Body of pancreas (tissue), 4 donors: ENCODE results near the gene MGLL. TPM values are rescaled to one million over a fixed set of nuclear protein-coding genes. Genes with fewer than 3 reads are reported as not detected.
"Not testable (repeated sequence)": the region's sequence is repeated elsewhere in the genome, so short reads cannot be mapped to it uniquely, and the experiment has no call there.

Experiments used
- ATAC-seq: fragments of 150-250 bp; one replicate; pipeline ENCODE4 v1.9.1; 2016
- DNase-seq, 4 donors: peaks; one replicate each; pipeline ENCODE4 v3.0.0-alpha.2; 2019
- H3K27ac ChIP-seq, 4 donors: fragments of 200-600 bp; sonication (generic); 1 replicate in 3 of 4; 2 replicates in 1 of 4; pipeline versions ENCODE4 v1.5.1 to v1.6.1; 2016 to 2019; ENCODE audit warnings: mild to moderate bottlenecking in 1 of 4, mixed read lengths in 1 of 4, moderate library complexity in 1 of 4
- H3K27me3 ChIP-seq, 2 donors: fragments of 200-600 bp; sonication (generic); one replicate each; pipeline ENCODE4 v1.6.0; 2016; ENCODE audit warnings: mild to moderate bottlenecking in 1 of 2
- H3K36me3 ChIP-seq, 2 donors: fragments of 200-600 bp; sonication (generic); replicated peaks in 1 of 2; 2 replicates each; pipeline ENCODE4 v1.5.1; 2016; ENCODE audit warnings: low read depth in 2 of 2; ENCODE audit not compliant: insufficient read depth in 1 of 2
- H3K4me1 ChIP-seq: fragments of 200-600 bp; sonication (generic); one replicate; pipeline ENCODE4 v1.6.0; 2016
- H3K4me3 ChIP-seq, 2 donors: fragments of 200-600 bp; sonication (generic); 1 replicate in 1 of 2; 2 replicates in 1 of 2; pipeline ENCODE4 v1.5.1; 2016 to 2019
- H3K9me3 ChIP-seq, 3 donors: fragments of 200-600 bp; sonication (generic); 1 replicate in 2 of 3; 2 replicates in 1 of 3; pipeline ENCODE4 v1.5.1; 2016
- POLR2A ChIP-seq, 3 donors: fragments of 450-650 bp; IDR thresholded peaks; one replicate each; pipeline ENCODE4 v1.6.1; 2016; ENCODE audit warnings: antibody characterized with exemption in 3 of 3, mild to moderate bottlenecking in 2 of 3
- WGBS, 2 donors: methylation state at CpG; one replicate each; pipeline ENCODE4 v1.1.5; 2017; 5-methylcytosine and 5-hydroxymethylcytosine counted together
- intact Hi-C: fragments of 100-400 bp; cut with DNase I; formaldehyde crosslinking; loops from one replicate; pipeline ENCODE4 v1.15.1; 2023
- total RNA-seq, 2 donors: library from RNA; depleted of rRNA; stranded (reverse); fragments of >200 nt; gene quantifications; one replicate each; pipeline ENCODE4 v1.1.0, GENCODE V29; 2016
- TF ChIP-seq, protein P1 (sequence below), 7 experiments: fragments of 450-650 bp in 4 of 7; fragments of 200-600 bp in 3 of 7; sonication (generic) in 3 of 7; IDR thresholded peaks; one replicate each; pipeline ENCODE4 v1.5.1; 2016 to 2019; ENCODE audit warnings: antibody characterized with exemption in 7 of 7

Gene MGLL
- total RNA-seq, 2 donors from 2014 or later = 14.8 to 20.2 TPM

DNA sequence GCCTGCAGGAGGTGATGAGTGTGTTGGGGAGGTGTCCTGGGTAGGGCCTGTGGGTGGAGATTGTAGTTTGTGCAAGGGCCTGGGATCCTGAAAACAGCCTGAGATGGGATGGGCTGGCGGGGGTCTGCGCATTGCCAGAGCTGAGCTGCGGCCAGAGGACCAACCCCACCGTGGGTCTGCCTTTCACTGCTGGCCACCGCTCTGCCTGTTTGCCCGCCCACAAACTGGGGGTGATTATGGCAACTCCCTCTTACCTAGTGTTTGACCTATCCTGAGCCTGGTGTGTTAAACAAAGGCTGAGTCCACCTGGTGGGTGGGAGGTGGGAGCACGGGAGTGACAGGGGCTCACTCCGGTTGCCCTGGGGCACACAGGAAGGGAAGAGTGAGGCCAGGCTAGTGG is 139.8 kb downstream of the MGLL start:
- no peak overlapping the region for H3K4me3 ChIP-seq
- peaks cover 0 to 2% of the 10 kb centered on the region in 2 donors for H3K36me3 ChIP-seq
- TF ChIP-seq, protein P1, sequence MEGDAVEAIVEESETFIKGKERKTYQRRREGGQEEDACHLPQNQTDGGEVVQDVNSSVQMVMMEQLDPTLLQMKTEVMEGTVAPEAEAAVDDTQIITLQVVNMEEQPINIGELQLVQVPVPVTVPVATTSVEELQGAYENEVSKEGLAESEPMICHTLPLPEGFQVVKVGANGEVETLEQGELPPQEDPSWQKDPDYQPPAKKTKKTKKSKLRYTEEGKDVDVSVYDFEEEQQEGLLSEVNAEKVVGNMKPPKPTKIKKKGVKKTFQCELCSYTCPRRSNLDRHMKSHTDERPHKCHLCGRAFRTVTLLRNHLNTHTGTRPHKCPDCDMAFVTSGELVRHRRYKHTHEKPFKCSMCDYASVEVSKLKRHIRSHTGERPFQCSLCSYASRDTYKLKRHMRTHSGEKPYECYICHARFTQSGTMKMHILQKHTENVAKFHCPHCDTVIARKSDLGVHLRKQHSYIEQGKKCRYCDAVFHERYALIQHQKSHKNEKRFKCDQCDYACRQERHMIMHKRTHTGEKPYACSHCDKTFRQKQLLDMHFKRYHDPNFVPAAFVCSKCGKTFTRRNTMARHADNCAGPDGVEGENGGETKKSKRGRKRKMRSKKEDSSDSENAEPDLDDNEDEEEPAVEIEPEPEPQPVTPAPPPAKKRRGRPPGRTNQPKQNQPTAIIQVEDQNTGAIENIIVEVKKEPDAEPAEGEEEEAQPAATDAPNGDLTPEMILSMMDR (IDR thresholded peaks at IDR 0.05) = no peak
- TF ChIP-seq POLR2A (IDR thresholded peaks at IDR 0.05) = no peak
- 66 to 72% methylated on average over 8 of the region's 8 CpGs for WGBS, 2 donors
- no peaks in the 10 kb centered on the region for H3K27me3 ChIP-seq
- no peak for ATAC-seq
- H3K4me1 ChIP-seq = no peaks in the 10 kb centered on the region
- intact Hi-C loops = loop anchor here (10.0 kb wide), 1 partner anchor 108 kb away; no protein-coding TSS in a partner anchor
- no peak overlapping the region for H3K27ac ChIP-seq
- H3K9me3 ChIP-seq = no peaks in the 10 kb centered on the region
- peak in 2 of 4 donors; percentile 3 for DNase-seq

DNA sequence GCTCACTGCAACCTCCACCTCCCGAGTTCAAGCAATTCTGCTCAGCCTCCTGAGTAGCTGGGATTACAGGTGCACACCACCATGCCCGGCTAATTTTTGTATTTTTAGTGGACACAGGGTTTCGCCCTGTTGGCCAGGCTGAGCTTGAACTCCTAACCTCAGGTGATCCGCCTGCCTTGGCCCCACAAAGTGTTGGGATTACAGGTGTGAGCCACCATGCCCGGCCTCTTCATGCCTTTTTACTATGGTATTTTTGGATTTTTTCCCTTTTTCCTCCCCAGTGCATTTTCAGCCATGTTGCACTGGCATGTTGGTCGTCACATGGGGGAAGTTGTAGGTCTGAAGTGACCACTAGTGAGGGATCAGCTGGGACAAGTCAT is 140.2 kb downstream of the MGLL start:
- not testable (repeated sequence) for H3K4me3 ChIP-seq, H3K27me3 ChIP-seq, DNase-seq, H3K4me1 ChIP-seq, H3K36me3 ChIP-seq, H3K9me3 ChIP-seq, H3K27ac ChIP-seq, ATAC-seq
- intact Hi-C loops = loop anchor here (10.0 kb wide), 1 partner anchor 107 kb away; no protein-coding TSS in a partner anchor
- 84 to 90% methylated on average over 6 of the region's 6 CpGs for WGBS, 2 donors

DNA sequence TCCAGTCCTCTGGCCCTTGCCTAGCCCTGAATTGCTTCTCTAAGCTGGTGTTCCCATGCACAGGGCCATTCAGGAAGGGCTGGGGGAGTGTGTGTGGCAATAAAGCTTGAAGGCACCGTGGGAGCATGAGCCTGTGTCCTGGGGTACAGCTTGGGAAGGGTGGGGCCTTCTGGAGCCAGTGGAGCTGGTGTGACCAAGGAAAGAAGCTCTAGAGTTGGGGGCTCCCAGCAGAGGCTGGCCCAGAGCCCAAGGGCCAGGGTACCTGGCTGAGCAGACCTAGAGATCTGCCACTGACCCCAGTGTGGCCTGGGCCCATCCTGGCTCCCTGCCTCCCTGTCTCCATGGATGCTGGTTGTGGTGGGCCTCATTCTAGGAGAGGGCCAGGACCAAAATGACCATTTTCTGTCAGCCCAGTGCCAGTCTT is 141.5 kb downstream of the MGLL start:
- ATAC-seq (no peak), DNase-seq (no peak)
- Histone ChIP-seq H3K27ac (no peak overlapping the region), H3K4me1 (no peaks in the 10 kb centered on the region), H3K4me3 (no peak overlapping the region), H3K27me3 (no peaks in the 10 kb centered on the region), H3K9me3 (no peaks in the 10 kb centered on the region), H3K36me3 (peaks cover 0 to 2% of the 10 kb centered on the region in 2 donors)
- 89 to 100% methylated on average over 1 of the region's 1 CpG for WGBS, 2 donors
- no peak for TF ChIP-seq POLR2A (IDR thresholded peaks at IDR 0.05)
- TF ChIP-seq, protein P1 (IDR thresholded peaks at IDR 0.05) = no peak
- intact Hi-C loops = loop anchor here (10.0 kb wide), 1 partner anchor 106 kb away; no protein-coding TSS in a partner anchor

DNA sequence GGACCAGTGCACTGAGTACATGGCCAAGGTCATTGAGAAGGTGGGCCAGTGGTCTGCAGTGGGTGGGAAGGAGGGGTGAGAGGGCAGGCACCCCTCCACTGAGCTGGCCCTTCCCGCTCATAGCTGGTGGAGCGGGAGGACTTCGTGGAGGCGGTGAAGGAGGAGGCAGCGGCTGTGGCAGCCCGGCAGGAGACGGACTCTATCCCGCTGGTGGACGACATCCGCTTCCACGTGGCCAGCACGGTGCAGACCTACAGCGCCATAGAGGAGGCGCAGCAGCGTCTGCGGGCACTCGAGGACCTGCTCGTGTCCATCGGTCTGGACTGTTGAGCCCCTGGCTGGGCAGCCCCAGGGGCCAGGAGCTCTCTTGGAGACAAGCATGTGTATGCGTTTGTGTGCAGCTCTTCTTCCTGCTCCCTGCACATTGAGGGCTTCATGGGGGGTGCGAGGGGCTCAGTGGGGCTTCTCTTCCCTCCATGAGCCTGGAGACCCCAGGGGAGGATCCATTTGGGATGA is 142.1 kb downstream of the MGLL start:
- no peak for TF ChIP-seq POLR2A (IDR thresholded peaks at IDR 0.05)
- TF ChIP-seq, protein P1 (IDR thresholded peaks at IDR 0.05) = no peak
- DNase-seq = no peak
- intact Hi-C loops = loop anchor here (10.0 kb wide), 1 partner anchor 105 kb away; no protein-coding TSS in a partner anchor
- Histone ChIP-seq H3K27me3 (no peaks in the 10 kb centered on the region), H3K27ac (no peak overlapping the region), H3K36me3 (peaks cover 0 to 2% of the 10 kb centered on the region in 2 donors), H3K9me3 (no peaks in the 10 kb centered on the region), H3K4me3 (no peak overlapping the region), H3K4me1 (no peaks in the 10 kb centered on the region)
- no peak for ATAC-seq
- WGBS, 2 donors = 92 to 99% methylated on average over 12 to 13 of the region's 21 CpGs

DNA sequence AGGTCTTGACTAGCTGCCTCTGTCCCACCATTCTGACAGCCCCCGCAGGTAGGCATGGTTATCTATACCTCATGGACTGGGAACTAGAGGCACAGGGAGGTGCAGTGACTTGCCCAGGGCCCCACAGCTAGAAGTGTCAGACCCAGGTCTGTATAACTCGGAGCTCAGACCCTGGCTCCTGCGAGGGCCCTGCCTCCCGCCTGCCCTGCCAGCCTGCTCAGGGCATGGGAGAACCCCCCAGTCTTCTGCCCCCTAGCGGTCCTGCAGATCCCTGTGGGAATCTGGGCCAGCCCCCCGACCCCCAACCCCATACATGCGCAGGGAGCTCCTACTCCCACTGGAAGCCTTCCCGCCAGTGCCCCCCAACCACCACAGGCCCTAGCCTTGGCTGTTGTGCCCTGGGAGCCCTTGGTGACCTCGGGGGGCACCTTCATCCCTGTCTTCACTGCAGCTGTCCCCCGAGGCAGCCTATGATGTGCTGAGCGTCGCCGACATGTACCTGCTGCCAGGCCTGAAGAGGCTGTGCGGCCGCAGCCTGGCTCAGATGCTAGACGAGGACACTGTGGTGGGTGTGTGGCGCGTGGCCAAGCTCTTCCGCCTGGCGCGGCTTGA is 142.7 kb downstream of the MGLL start:
- 91 to 94% methylated on average over 14 to 21 of the region's 21 CpGs for whole genome bisulfite sequencing, 2 donors
- no peaks in the 10 kb centered on the region for H3K27me3 ChIP-seq
- no peak overlapping the region for H3K4me3 ChIP-seq
- no peaks in the 10 kb centered on the region for H3K4me1 ChIP-seq
- ATAC-seq = no peak
- no peak for TF ChIP-seq POLR2A (IDR thresholded peaks at IDR 0.05)
- TF ChIP-seq, protein P1 (IDR thresholded peaks at IDR 0.05) = no peak
- H3K36me3 ChIP-seq = peaks cover 0 to 2% of the 10 kb centered on the region in 2 donors
- intact Hi-C loops = loop anchor here (10.0 kb wide), 1 partner anchor 105 kb away; no protein-coding TSS in a partner anchor
- no peaks in the 10 kb centered on the region for H3K9me3 ChIP-seq
- H3K27ac ChIP-seq = no peak overlapping the region
- DNase-seq = peak in 2 of 4 donors; percentile 1 to 4
